Endodermal cell (in vitro differentiated cells): ENCODE measurements around the gene SNX6. TPM values are rescaled to one million over a fixed set of nuclear protein-coding genes. Genes with fewer than 3 reads are reported as not detected.
"Not testable (repeated sequence)": the region's sequence is repeated elsewhere in the genome, so short reads cannot be mapped to it uniquely, and the experiment has no call there.

Source experiments
- DNase-seq: peaks from one replicate; pipeline ENCODE4 v3.0.0-alpha.2; 2017
- H3K27ac ChIP-seq: 2 replicates; pipeline ENCODE4 v1.5.1; 2013; ENCODE audit warnings: mild to moderate bottlenecking, low read depth, low read length, moderate library complexity
- H3K27me3 ChIP-seq: 2 replicates; pipeline ENCODE4 v1.6.1; 2013; ENCODE audit warnings: mild to moderate bottlenecking, low read length, moderate library complexity; ENCODE audit not compliant: insufficient read depth, control insufficient read depth, poor library complexity, severe bottlenecking
- H3K36me3 ChIP-seq: 2 replicates; pipeline ENCODE4 v1.7.0; 2013; ENCODE audit warnings: mild to moderate bottlenecking, low read length, moderate library complexity; ENCODE audit not compliant: control insufficient read depth, insufficient read depth
- H3K4me1 ChIP-seq: one replicate; pipeline ENCODE4 v1.7.0; 2013; ENCODE audit warnings: low read length; ENCODE audit not compliant: control insufficient read depth, insufficient read depth
- H3K4me3 ChIP-seq: 2 replicates; pipeline ENCODE4 v1.5.1; 2013; ENCODE audit warnings: mild to moderate bottlenecking, low read length, moderate library complexity
- H3K9ac ChIP-seq: 2 replicates; pipeline ENCODE4 v1.6.1; 2013; ENCODE audit warnings: mild to moderate bottlenecking, low read length, moderate library complexity; ENCODE audit not compliant: poor library complexity, severe bottlenecking; ENCODE audit errors: extremely low read depth
- H3K9me3 ChIP-seq: 2 replicates; pipeline ENCODE4 v1.6.1; 2013; ENCODE audit warnings: mild to moderate bottlenecking, low read length, moderate library complexity; ENCODE audit not compliant: control insufficient read depth
- H3K27ac Mint-ChIP-seq: 2 replicates; pipeline ENCODE4 v1.8.0; 2020; ENCODE audit warnings: mixed read lengths
- H3K27me3 Mint-ChIP-seq: 2 replicates; pipeline ENCODE4 v1.8.0; 2021; ENCODE audit warnings: mild to moderate bottlenecking, mixed read lengths; ENCODE audit not compliant: insufficient read depth
- H3K36me3 Mint-ChIP-seq: 2 replicates; pipeline ENCODE4 v1.8.0; 2020; ENCODE audit warnings: low read depth, mixed read lengths
- H3K4me1 Mint-ChIP-seq: 2 replicates; pipeline ENCODE4 v1.8.0; 2020; ENCODE audit warnings: mixed read lengths
- H3K4me3 Mint-ChIP-seq: 2 replicates; pipeline ENCODE4 v1.8.0; 2020; ENCODE audit warnings: mild to moderate bottlenecking, moderate library complexity, mixed read lengths
- H3K9me3 Mint-ChIP-seq: 2 replicates; pipeline ENCODE4 v1.8.0; 2020; ENCODE audit warnings: mild to moderate bottlenecking, mixed read lengths
- WGBS, 2 experiments: methylation state at CpG; one replicate each; pipeline versions ENCODE4 v1.1.5 to v1.1.7; 2013; ENCODE audit warnings: missing lambda C conversion rate in 2 of 2, mixed read lengths in 1 of 2; ENCODE audit not compliant: insufficient coverage in 1 of 2, insufficient read length in 1 of 2; 5-methylcytosine and 5-hydroxymethylcytosine counted together
- total RNA-seq, 2 donors: library from RNA; stranded (reverse); fragmentation: NEBNext Ultra II Directional in 1 of 2; extraction: Animal tissue kit (Norgen Biotek cat#: 25700) in 1 of 2; gene quantifications; 2 replicates in 1 of 2; 3 replicates in 1 of 2; pipeline ENCODE4 v1.2.1, GENCODE V29; 2021
- TF ChIP-seq, protein P1 (sequence below): fragments of 200-600 bp; sonication (generic); conservative IDR thresholded peaks from 2 replicates; pipeline ENCODE4 v1.5.0; 2021; ENCODE audit warnings: antibody characterized with exemption, mild to moderate bottlenecking

SNX6 gene
- total RNA-seq, 2 donors from 2014 or later, result 69.6 to 73.2 TPM

DNA sequence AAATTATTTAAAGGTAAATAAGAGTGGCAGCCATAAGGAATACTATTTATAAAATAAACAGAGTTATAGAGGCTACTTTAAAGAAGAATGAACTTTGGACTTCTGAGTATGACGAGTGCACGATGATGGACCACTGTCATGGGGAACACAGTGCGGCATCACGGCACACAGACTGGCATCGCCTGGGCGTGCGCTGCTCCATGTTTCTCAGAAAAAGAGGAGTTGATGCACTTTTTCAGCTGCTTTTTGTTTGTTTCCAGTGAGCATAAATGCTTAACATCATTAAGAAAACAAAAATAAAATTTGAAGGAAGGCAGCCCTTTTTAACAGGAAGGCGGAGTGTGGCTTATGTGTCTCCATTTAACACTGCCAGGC lies 67.2 kb downstream of the SNX6 start:
- H3K9ac ChIP-seq, result no peak overlapping the region
- peaks cover 27% of the 10 kb centered on the region for H3K36me3 Mint-ChIP-seq
- H3K36me3 ChIP-seq, result peaks cover 25% of the 10 kb centered on the region
- H3K27me3 ChIP-seq, result no peaks in the 10 kb centered on the region
- no peak overlapping the region for H3K27ac ChIP-seq
- no peaks in the 10 kb centered on the region for H3K9me3 Mint-ChIP-seq
- 91% methylated on average over 5 to 8 of the region's 8 CpGs for WGBS, 2 experiments
- no peaks in the 10 kb centered on the region for H3K27me3 Mint-ChIP-seq
- no peaks in the 10 kb centered on the region for H3K4me1 Mint-ChIP-seq
- no peak overlapping the region for H3K4me3 ChIP-seq
- no peaks in the 10 kb centered on the region for H3K4me1 ChIP-seq
- TF ChIP-seq, protein P1, sequence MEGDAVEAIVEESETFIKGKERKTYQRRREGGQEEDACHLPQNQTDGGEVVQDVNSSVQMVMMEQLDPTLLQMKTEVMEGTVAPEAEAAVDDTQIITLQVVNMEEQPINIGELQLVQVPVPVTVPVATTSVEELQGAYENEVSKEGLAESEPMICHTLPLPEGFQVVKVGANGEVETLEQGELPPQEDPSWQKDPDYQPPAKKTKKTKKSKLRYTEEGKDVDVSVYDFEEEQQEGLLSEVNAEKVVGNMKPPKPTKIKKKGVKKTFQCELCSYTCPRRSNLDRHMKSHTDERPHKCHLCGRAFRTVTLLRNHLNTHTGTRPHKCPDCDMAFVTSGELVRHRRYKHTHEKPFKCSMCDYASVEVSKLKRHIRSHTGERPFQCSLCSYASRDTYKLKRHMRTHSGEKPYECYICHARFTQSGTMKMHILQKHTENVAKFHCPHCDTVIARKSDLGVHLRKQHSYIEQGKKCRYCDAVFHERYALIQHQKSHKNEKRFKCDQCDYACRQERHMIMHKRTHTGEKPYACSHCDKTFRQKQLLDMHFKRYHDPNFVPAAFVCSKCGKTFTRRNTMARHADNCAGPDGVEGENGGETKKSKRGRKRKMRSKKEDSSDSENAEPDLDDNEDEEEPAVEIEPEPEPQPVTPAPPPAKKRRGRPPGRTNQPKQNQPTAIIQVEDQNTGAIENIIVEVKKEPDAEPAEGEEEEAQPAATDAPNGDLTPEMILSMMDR, result no peak
- DNase-seq, result no peak
- H3K27ac Mint-ChIP-seq, result no peak overlapping the region
- H3K9me3 ChIP-seq, result no peaks in the 10 kb centered on the region
- H3K4me3 Mint-ChIP-seq, result no peak overlapping the region

DNA sequence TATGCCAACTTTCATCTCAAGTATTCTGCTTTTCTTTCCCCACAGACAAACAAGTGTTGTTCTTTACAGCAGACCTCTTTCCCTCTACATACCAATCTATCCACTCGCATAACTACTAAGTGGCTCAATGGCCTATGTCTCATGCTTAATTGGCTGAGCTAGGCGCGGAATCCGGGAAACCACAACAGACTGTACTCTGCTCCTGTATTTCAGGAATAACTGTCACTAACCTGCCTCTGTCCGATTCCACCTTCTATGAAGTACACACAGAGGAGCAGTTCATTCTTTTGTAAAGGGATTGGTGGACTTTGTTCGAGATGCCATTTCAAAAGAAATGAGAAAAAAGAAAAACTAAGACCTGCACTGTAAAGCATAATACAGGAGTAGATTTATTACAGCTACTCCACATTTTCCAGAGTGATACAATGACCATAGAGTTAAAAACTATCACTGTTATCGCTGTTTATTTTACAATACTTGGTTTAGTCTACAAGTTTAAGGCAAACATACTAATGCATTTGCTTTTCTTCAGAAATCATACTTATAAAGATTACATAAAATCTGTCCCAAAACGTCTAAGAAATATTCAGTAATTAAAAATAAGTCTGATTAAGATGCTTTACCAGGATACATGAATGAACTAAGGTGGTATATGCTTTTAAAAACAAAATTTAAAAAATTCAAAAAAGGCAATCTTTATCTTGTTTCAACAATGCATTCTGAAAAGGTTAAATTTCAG lies 67.7 kb downstream of the SNX6 start:
- not testable (repeated sequence) for H3K27me3 Mint-ChIP-seq, H3K4me3 Mint-ChIP-seq, H3K4me1 ChIP-seq, H3K27me3 ChIP-seq, H3K4me3 ChIP-seq, H3K9ac ChIP-seq, H3K4me1 Mint-ChIP-seq, H3K9me3 ChIP-seq, H3K27ac ChIP-seq, H3K27ac Mint-ChIP-seq, DNase-seq, H3K9me3 Mint-ChIP-seq
- H3K36me3 ChIP-seq, result peaks cover 19% of the 10 kb centered on the region
- 100% methylated on average over 5 of the region's 8 CpGs; no CpG with 5 or more reads in 1 of the 2 experiments for WGBS, 2 experiments
- H3K36me3 Mint-ChIP-seq, result peaks cover 21% of the 10 kb centered on the region

DNA sequence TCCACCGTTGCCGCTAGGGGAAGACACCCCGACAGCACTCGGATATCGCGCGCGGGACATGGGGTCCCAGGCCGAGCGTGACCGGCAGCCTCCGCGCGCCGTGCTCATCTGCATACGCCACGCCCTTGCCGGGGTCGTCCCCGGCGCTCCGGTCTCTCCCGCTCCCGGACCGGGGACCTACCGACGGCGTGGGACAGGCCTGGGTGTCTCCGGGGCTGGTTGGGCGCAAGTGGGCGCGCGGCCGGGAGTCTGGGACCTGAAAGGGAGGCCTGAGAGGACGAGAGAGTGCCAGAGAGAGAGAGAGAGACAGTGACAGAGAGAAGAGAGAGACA lies 73.5 kb downstream of the SNX6 start:
- H3K4me1 ChIP-seq, H3K27me3 ChIP-seq, DNase-seq, H3K4me3 ChIP-seq, H3K9me3 ChIP-seq, H3K4me1 Mint-ChIP-seq, H3K36me3 Mint-ChIP-seq, H3K9me3 Mint-ChIP-seq, H3K27ac ChIP-seq, H3K36me3 ChIP-seq, H3K27ac Mint-ChIP-seq, H3K4me3 Mint-ChIP-seq, H3K9ac ChIP-seq: not testable (repeated sequence)
- no CpG with 5 or more reads among the region's 35 CpGs for WGBS, 2 experiments
- peaks cover 17% of the 10 kb centered on the region for H3K27me3 Mint-ChIP-seq

DNA sequence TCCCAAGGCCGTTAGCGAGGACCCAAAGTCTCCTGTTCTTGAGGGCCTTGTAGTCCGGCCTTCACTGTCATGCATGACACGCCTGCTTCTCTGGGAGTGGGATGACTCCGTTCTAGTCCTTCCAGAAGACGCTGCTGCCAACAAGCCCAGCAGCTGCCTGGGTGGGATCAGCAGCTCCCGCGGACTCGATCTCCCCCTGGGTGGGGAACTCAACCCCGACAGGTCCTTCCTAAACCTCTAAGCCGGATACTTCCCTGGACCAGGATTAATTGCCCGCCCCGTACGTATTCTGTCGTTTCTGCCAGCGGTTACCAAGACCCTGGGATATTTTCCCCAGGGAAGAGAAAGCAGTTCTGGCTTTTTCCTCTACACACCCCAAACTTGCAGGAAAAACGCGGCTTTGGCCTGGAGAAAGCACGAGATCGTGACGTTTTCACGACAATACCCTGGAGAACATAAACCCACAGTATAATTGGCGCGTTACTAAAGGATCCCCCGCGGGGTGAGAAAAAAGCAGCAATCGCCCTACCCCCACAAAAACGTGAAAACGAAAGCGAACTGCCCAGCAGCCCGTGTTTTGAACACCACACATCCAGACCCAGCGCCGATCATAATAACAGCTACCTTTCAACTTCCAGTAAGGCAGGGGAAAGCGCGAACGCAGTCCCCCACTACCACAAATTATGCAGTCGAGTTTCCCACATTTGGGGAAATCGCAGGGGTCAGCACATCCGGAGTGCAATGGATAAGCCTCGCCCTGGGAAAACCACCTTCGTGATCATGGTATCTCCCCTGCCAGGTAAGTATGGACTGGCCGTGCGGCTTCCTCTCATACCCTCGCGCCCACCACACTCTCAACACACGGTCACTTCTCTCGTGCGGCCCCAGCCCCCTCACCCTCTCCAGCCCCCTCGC lies 74.1 kb downstream of the SNX6 start:
- not testable (repeated sequence) for DNase-seq, H3K9me3 ChIP-seq, H3K9me3 Mint-ChIP-seq, H3K27ac ChIP-seq, H3K27me3 ChIP-seq, H3K36me3 ChIP-seq, H3K4me1 Mint-ChIP-seq, H3K9ac ChIP-seq, H3K4me3 Mint-ChIP-seq, H3K36me3 Mint-ChIP-seq, H3K4me1 ChIP-seq, H3K27ac Mint-ChIP-seq, H3K4me3 ChIP-seq
- WGBS, 2 experiments, result no CpG with 5 or more reads among the region's 49 CpGs
- peaks cover 22% of the 10 kb centered on the region for H3K27me3 Mint-ChIP-seq
